B cell (primary cell): ENCODE measurements around the gene HOXA3. TPM values are rescaled to one million over a fixed set of nuclear protein-coding genes. Genes with fewer than 3 reads are reported as not detected.

Experiments
- ATAC-seq: fragments of 200-7000 bp; cut with Tn5 transposase; one replicate; pipeline ENCODE4 v1.10.0; 2021; ENCODE audit warnings: low read depth, mild to moderate bottlenecking, moderate number of reproducible peaks, moderate library complexity
- CTCF ChIA-PET: fragments of 350-600 bp; sonication (Branson Sonifier 250); formaldehyde crosslinking; loops from one replicate; lab custom pipeline; 2021; ENCODE audit warnings: antibody characterized with exemption, inconsistent platforms; lab: Charles Lee
- POLR2A ChIA-PET: fragments of 350-600 bp; sonication (Branson Sonifier 250); formaldehyde crosslinking; loops from one replicate; lab custom pipeline; 2021; ENCODE audit warnings: antibody characterized with exemption; lab: Charles Lee
- DNase-seq: peaks from one replicate; pipeline ENCODE4 v3.0.0; 2013
- H2AFZ ChIP-seq: 2 replicates; pipeline ENCODE4 v1.6.1; 2012; ENCODE audit warnings: mild to moderate bottlenecking, low read depth, low read length; ENCODE audit not compliant: insufficient read depth, poor library complexity, severe bottlenecking
- H3K27ac ChIP-seq, 2 donors: 1 replicate in 1 of 2; 2 replicates in 1 of 2; pipeline ENCODE4 v1.5.1; 2012 to 2013; ENCODE audit warnings: low read length in 2 of 2, mild to moderate bottlenecking in 2 of 2, moderate library complexity in 1 of 2
- H3K27me3 ChIP-seq, 4 experiments: fragments of 200-600 bp in 1 of 4; sonication (generic) in 1 of 4; replicated peaks in 1 of 4; 1 replicate in 2 of 4; 2 replicates in 2 of 4; pipeline versions ENCODE4 v1.6.1 to v1.7.0; 2013 to 2016; ENCODE audit warnings: low read length in 3 of 4, mild to moderate bottlenecking in 2 of 4, mixed read lengths in 1 of 4, moderate library complexity in 1 of 4; ENCODE audit not compliant: insufficient read depth in 4 of 4, control insufficient read depth in 3 of 4; ENCODE audit errors: control extremely low read depth in 1 of 4
- H3K36me3 ChIP-seq, 2 experiments: replicated peaks in 1 of 2; 1 replicate in 1 of 2; 2 replicates in 1 of 2; pipeline versions ENCODE4 v1.6.1 to v1.7.1; 2013; ENCODE audit warnings: low read length in 1 of 2; ENCODE audit not compliant: insufficient read depth in 2 of 2, control insufficient read depth in 1 of 2; ENCODE audit errors: control extremely low read depth in 1 of 2, extremely low read depth in 1 of 2
- H3K4me1 ChIP-seq, 2 donors: fragments of 200-600 bp in 1 of 2; sonication (generic) in 1 of 2; 1 replicate in 1 of 2; 2 replicates in 1 of 2; pipeline versions ENCODE4 v1.5.1 to v1.6.1; 2013 to 2017; ENCODE audit warnings: low read length in 2 of 2; ENCODE audit not compliant: control insufficient read depth in 2 of 2, insufficient read depth in 2 of 2
- H3K4me2 ChIP-seq: replicated peaks from 2 replicates; pipeline ENCODE3; 2012; ENCODE audit warnings: mild to moderate bottlenecking, low read depth, low read length; ENCODE audit not compliant: poor library complexity, severe bottlenecking
- H3K4me3 ChIP-seq, 5 experiments: fragments of 200-600 bp in 1 of 5; sonication (generic) in 1 of 5; 1 replicate in 3 of 5; 2 replicates in 2 of 5; pipeline versions ENCODE4 v1.5.1 to v1.7.0; 2011 to 2016; ENCODE audit warnings: low read length in 4 of 5, mild to moderate bottlenecking in 4 of 5, low read depth in 2 of 5, control low read depth in 1 of 5, moderate library complexity in 1 of 5; ENCODE audit not compliant: insufficient read depth in 1 of 5; ENCODE audit errors: control extremely low read depth in 1 of 5, extremely low read depth in 1 of 5
- H3K79me2 ChIP-seq: fragments of 200-600 bp; sonication (generic); one replicate; pipeline ENCODE4 v1.6.0; 2016; ENCODE audit warnings: low read length; ENCODE audit not compliant: control insufficient read depth, insufficient read depth
- H3K9ac ChIP-seq: fragments of 200-600 bp; sonication (generic); 2 replicates; pipeline ENCODE4 v1.6.1; 2017; ENCODE audit warnings: mild to moderate bottlenecking, low read length, moderate library complexity
- H3K9me3 ChIP-seq, 3 donors: one replicate each; pipeline versions ENCODE4 v1.6.1 to v1.7.1; 2013; ENCODE audit warnings: low read length in 2 of 3; ENCODE audit not compliant: control insufficient read depth in 2 of 3, insufficient read depth in 1 of 3; ENCODE audit errors: control extremely low read depth in 1 of 3
- H4K20me1 ChIP-seq: 2 replicates; pipeline ENCODE4 v1.6.0; 2012; ENCODE audit warnings: mild to moderate bottlenecking, low read length; ENCODE audit not compliant: insufficient read depth, control insufficient read depth, poor library complexity, severe bottlenecking
- H3K27ac Mint-ChIP-seq: one replicate; pipeline ENCODE4 v1.8.0; 2021; ENCODE audit warnings: mixed read lengths
- H3K27me3 Mint-ChIP-seq: one replicate; pipeline ENCODE4 v1.8.0; 2021; ENCODE audit warnings: mixed read lengths
- H3K4me1 Mint-ChIP-seq: one replicate; pipeline ENCODE4 v1.8.0; 2021; ENCODE audit warnings: mixed read lengths
- H3K4me3 Mint-ChIP-seq: one replicate; pipeline ENCODE4 v1.8.0; 2021; ENCODE audit warnings: mixed read lengths
- H3K9me3 Mint-ChIP-seq: one replicate; pipeline ENCODE4 v1.8.0; 2022; ENCODE audit warnings: mixed read lengths; ENCODE audit not compliant: insufficient read depth
- CTCF ChIP-seq: fragments of 200-600 bp; IDR thresholded peaks from one replicate; pipeline ENCODE4 v1.8.0; 2022; ENCODE audit warnings: antibody characterized with exemption, mild to moderate bottlenecking
- EZH2 ChIP-seq: IDR thresholded peaks from 2 replicates; pipeline ENCODE4 v1.6.1; 2012; ENCODE audit warnings: borderline replicate concordance, low read depth, mild to moderate bottlenecking, moderate library complexity, low read length; ENCODE audit not compliant: insufficient read depth, poor library complexity, severe bottlenecking
- WGBS: methylation state at CpG from one replicate; pipeline ENCODE4 v1.1.5; 2013; ENCODE audit warnings: missing lambda C conversion rate; ENCODE audit not compliant: insufficient coverage; 5-methylcytosine and 5-hydroxymethylcytosine counted together
- intact Hi-C: fragments of 100-400 bp; cut with micrococcal nuclease; formaldehyde crosslinking; loops from one replicate; pipeline ENCODE4 v1.10.0; 2022
- polyA plus RNA-seq: library from polyadenylated mRNA; depleted of rRNA; stranded (reverse); fragments of >200 nt; gene quantifications from 2 replicates; pipeline ENCODE4 v1.2.3, GENCODE V29; 2012
- total RNA-seq, 2 donors: library from RNA; stranded (reverse); fragments of 120-200 nt in 1 of 2; gene quantifications; 1 replicate in 1 of 2; 2 replicates in 1 of 2; pipeline versions ENCODE4 v1.2.3 to v1.2.4, GENCODE V29; 2013 to 2022

HOXA3 gene
- total and polyA plus RNA-seq, 2 donors (not counting 1 experiment from before 2014, with no cell fraction given) = 0.07 TPM; not detected in 1

- H3K36me3 ChIP-seq = no peaks in the 10 kb centered on the region
- no peak for TF ChIP-seq CTCF
- no peak for TF ChIP-seq EZH2
- Mint-ChIP-seq H3K4me1 (no peaks in the 10 kb centered on the region), H3K4me3 (peak overlapping the region; percentile 80), H3K9me3 (peaks cover 2% of the 10 kb centered on the region), H3K27me3 (peaks cover 66% of the 10 kb centered on the region), H3K27ac (no peak overlapping the region)
- H3K79me2 ChIP-seq = no peaks in the 10 kb centered on the region
- H3K4me1 ChIP-seq = no peaks in the 10 kb centered on the region
- DNase-seq = no peak
- no peak for ATAC-seq
- peak overlapping the region; percentile 71 for H3K9ac ChIP-seq
- H3K9me3 ChIP-seq = peaks cover 0 to 13% (median 0%) of the 10 kb centered on the region in 3 donors
- H3K27me3 ChIP-seq = peaks cover 0 to 24% (median 10%) of the 10 kb centered on the region in 4 experiments
- 43% methylated on average over 4 of the region's 12 CpGs for WGBS
- intact Hi-C loops = loop anchor here (1.0 kb wide), 1 partner anchor 35 kb away; no protein-coding TSS in a partner anchor
- H2AFZ ChIP-seq = peak overlapping the region; percentile 83
- H3K4me2 ChIP-seq = peak overlapping the region; percentile 74
- no peaks in the 10 kb centered on the region for H4K20me1 ChIP-seq
- peak overlapping the region; percentile 48 to 72 (median 58) for H3K4me3 ChIP-seq
- CTCF ChIA-PET = interaction anchor here (0.9 to 1.3 kb wide), 4 partner anchors 12 to 29 kb away, joined by 3 to 5 read pairs (median 4); partner anchors contain the start of gene HOXA5
- peak overlapping the region in 1 of 2 donors; percentile 54 for H3K27ac ChIP-seq
- POLR2A ChIA-PET = no interaction called here
Observed at GRCh38 chr7:27131390-27131819, 21.0 kb downstream of the HOXA3 start.

GRCh38 chr7:27130540-27131389 is 21.6 kb downstream of the HOXA3 start, which contains the start of gene HOXA4:
Gene HOXA4, minus strand, starts transcription at chr7:27130757. Its CDS starts 24 bp downstream, at chr7:27130733.
- H3K36me3 ChIP-seq = no peaks in the 10 kb centered on the region
- H3K79me2 ChIP-seq = no peaks in the 10 kb centered on the region
- H3K27me3 ChIP-seq = peaks cover 0 to 22% (median 5%) of the 10 kb centered on the region in 4 experiments
- peak; percentile 63 for DNase-seq
- peaks cover 0 to 13% (median 0%) of the 10 kb centered on the region in 3 donors for H3K9me3 ChIP-seq
- H2AFZ ChIP-seq = peak within 1 kb of the TSS; percentile 83
- H3K4me3 ChIP-seq = peak within 1 kb of the TSS; percentile 48 to 72 (median 58)
- ChIA-PET CTCF (interaction anchor here (0.9 to 1.3 kb wide), 4 partner anchors 12 to 30 kb away, joined by 3 to 5 read pairs (median 4); partner anchors contain the start of gene HOXA5), POLR2A (no interaction called here)
- peaks cover 2% of the 10 kb centered on the region for H3K9me3 Mint-ChIP-seq
- peak within 1 kb of the TSS; percentile 71 for H3K9ac ChIP-seq
- peak within 1 kb of the TSS; percentile 80 for H3K4me3 Mint-ChIP-seq
- WGBS = 32% methylated on average over 45 of the region's 67 CpGs
- peaks cover 65% of the 10 kb centered on the region for H3K27me3 Mint-ChIP-seq
- no peak for TF ChIP-seq EZH2
- no peak for TF ChIP-seq CTCF
- H3K27ac ChIP-seq = peak within 1 kb of the TSS; percentile 54 to 57
- peak within 1 kb of the TSS; percentile 74 for H3K4me2 ChIP-seq
- H4K20me1 ChIP-seq = no peaks in the 10 kb centered on the region
- no peaks in the 10 kb centered on the region for H3K4me1 ChIP-seq
- intact Hi-C loops = loop anchor here (1.0 kb wide), 2 partner anchors 34 to 266 kb away; partner anchors contain the start of gene SKAP2
- peak; percentile 93 for ATAC-seq
- no peaks in the 10 kb centered on the region for H3K4me1 Mint-ChIP-seq
- peak within 1 kb of the TSS; percentile 67 for H3K27ac Mint-ChIP-seq
